ENCODE results near the gene AHCTF1. TPM values are rescaled to one million over a fixed set of nuclear protein-coding genes. Genes with fewer than 3 reads are reported as not detected.

AHCTF1 gene
- 31.3 and 37.5 TPM in 2 replicates for total RNA-seq (2014; rRNA removed; shearing (Covaris generic))

GRCh38 chr1:246931549-246932365 lies at the start of gene AHCTF1:
TSS of gene AHCTF1 (minus strand) at chr1:246931948. CDS start at chr1:246918370, 13,578 bp downstream.
- Histone ChIP-seq H3K27ac (peak within 1 kb of the TSS; percentile 67), H3K27me3 (replicated peaks) (no peaks in the 10 kb centered on the region), H3K36me3 (peaks cover 33% of the 10 kb centered on the region), H3K9me3 (replicated peaks) (no peaks in the 10 kb centered on the region), H3K4me1 (replicated peaks) (peaks cover 11% of the 10 kb centered on the region), H3K4me3 (peak within 1 kb of the TSS; percentile 93)
- peak; percentile 97 to 99 for DNase-seq (ENCODE audit: low read depth in 1 of 2, low spot score in 2 of 2)

GRCh38 chr1:246978785-246979184 lies 47.0 kb upstream of the AHCTF1 start:
- no peaks in the 10 kb centered on the region for H3K36me3 ChIP-seq
- no peaks in the 10 kb centered on the region for H3K27me3 ChIP-seq (replicated peaks)
- DNase-seq (ENCODE audit: low read depth in 1 of 2, low spot score in 2 of 2), result no peak
- no peak overlapping the region for H3K27ac ChIP-seq
- peaks cover 9% of the 10 kb centered on the region for H3K9me3 ChIP-seq (replicated peaks)
- no peaks in the 10 kb centered on the region for H3K4me1 ChIP-seq (replicated peaks)
- no peak overlapping the region for H3K4me3 ChIP-seq

- H3K4me1 ChIP-seq (replicated peaks), result no peaks in the 10 kb centered on the region
- no peak overlapping the region for H3K4me3 ChIP-seq
- no peaks in the 10 kb centered on the region for H3K36me3 ChIP-seq
- peaks cover 9% of the 10 kb centered on the region for H3K9me3 ChIP-seq (replicated peaks)
- no peak overlapping the region for H3K27ac ChIP-seq
- H3K27me3 ChIP-seq (replicated peaks), result no peaks in the 10 kb centered on the region
- DNase-seq (ENCODE audit: low read depth in 1 of 2, low spot score in 2 of 2), result no peak
These were observed 46.5 kb upstream of the AHCTF1 start for GRCh38 chr1:246978281-246978680.

- Histone ChIP-seq H3K4me3 (no peak overlapping the region), H3K27ac (no peak overlapping the region), H3K9me3 (replicated peaks) (peaks cover 4% of the 10 kb centered on the region; the same call in 1 of the 2 replicates), H3K4me1 (replicated peaks) (no peaks in the 10 kb centered on the region), H3K27me3 (replicated peaks) (no peaks in the 10 kb centered on the region), H3K36me3 (no peaks in the 10 kb centered on the region)
- no peak for DNase-seq (ENCODE audit: low read depth in 1 of 2, low spot score in 2 of 2)
These were observed 40.2 kb upstream of the AHCTF1 start for GRCh38 chr1:246971969-246972368.

- Histone ChIP-seq H3K36me3 (no peaks in the 10 kb centered on the region), H3K27ac (no peak overlapping the region), H3K4me3 (no peak overlapping the region), H3K27me3 (replicated peaks) (no peaks in the 10 kb centered on the region), H3K9me3 (replicated peaks) (peaks cover 3% of the 10 kb centered on the region), H3K4me1 (replicated peaks) (no peaks in the 10 kb centered on the region)
- peak in 1 of 2 experiments; percentile 57 for DNase-seq (ENCODE audit: low read depth in 1 of 2, low spot score in 2 of 2)
These were observed 39.5 kb upstream of the AHCTF1 start for GRCh38 chr1:246971090-246971721.

- H3K27me3 ChIP-seq (replicated peaks), result no peaks in the 10 kb centered on the region
- H3K27ac ChIP-seq, result no peak overlapping the region
- DNase-seq (ENCODE audit: low read depth in 1 of 2, low spot score in 2 of 2), result no peak
- no peaks in the 10 kb centered on the region; the same call in none of the 2 replicates for H3K9me3 ChIP-seq (replicated peaks)
- no peaks in the 10 kb centered on the region for H3K36me3 ChIP-seq
- no peaks in the 10 kb centered on the region for H3K4me1 ChIP-seq (replicated peaks)
- no peak overlapping the region for H3K4me3 ChIP-seq
These were observed 37.9 kb upstream of the AHCTF1 start for GRCh38 chr1:246969621-246970020.

GRCh38 chr1:246966502-246966901 lies 34.8 kb upstream of the AHCTF1 start:
- Histone ChIP-seq H3K4me3 (no peak overlapping the region), H3K9me3 (replicated peaks) (no peaks in the 10 kb centered on the region; the same call in none of the 2 replicates), H3K27ac (no peak overlapping the region), H3K36me3 (no peaks in the 10 kb centered on the region), H3K27me3 (replicated peaks) (no peaks in the 10 kb centered on the region), H3K4me1 (replicated peaks) (no peaks in the 10 kb centered on the region)
- no peak for DNase-seq (ENCODE audit: low read depth in 1 of 2, low spot score in 2 of 2)

- Histone ChIP-seq H3K27me3 (replicated peaks) (no peaks in the 10 kb centered on the region), H3K27ac (no peak overlapping the region), H3K4me3 (no peak overlapping the region), H3K36me3 (no peaks in the 10 kb centered on the region), H3K4me1 (replicated peaks) (no peaks in the 10 kb centered on the region), H3K9me3 (replicated peaks) (no peaks in the 10 kb centered on the region)
- DNase-seq (ENCODE audit: low read depth in 1 of 2, low spot score in 2 of 2), result no peak
These were observed 28.4 kb upstream of the AHCTF1 start for GRCh38 chr1:246959944-246960693.

GRCh38 chr1:246954126-246954525 lies 22.4 kb upstream of the AHCTF1 start:
- H3K4me3 ChIP-seq, result no peak overlapping the region
- H3K27me3 ChIP-seq (replicated peaks), result no peaks in the 10 kb centered on the region
- no peaks in the 10 kb centered on the region for H3K9me3 ChIP-seq (replicated peaks)
- no peak for DNase-seq (ENCODE audit: low read depth in 1 of 2, low spot score in 2 of 2)
- H3K4me1 ChIP-seq (replicated peaks), result no peaks in the 10 kb centered on the region
- H3K36me3 ChIP-seq, result no peaks in the 10 kb centered on the region
- no peak overlapping the region for H3K27ac ChIP-seq

GRCh38 chr1:246951413-246951812 lies 19.7 kb upstream of the AHCTF1 start:
- H3K9me3 ChIP-seq (replicated peaks), result no peaks in the 10 kb centered on the region

GRCh38 chr1:246949956-246950355 lies 18.2 kb upstream of the AHCTF1 start:
- no peaks in the 10 kb centered on the region for H3K27me3 ChIP-seq (replicated peaks)
- H3K4me3 ChIP-seq, result no peak overlapping the region
- H3K9me3 ChIP-seq (replicated peaks), result no peaks in the 10 kb centered on the region
- H3K27ac ChIP-seq, result no peak overlapping the region
- no peaks in the 10 kb centered on the region for H3K4me1 ChIP-seq (replicated peaks)
- H3K36me3 ChIP-seq, result no peaks in the 10 kb centered on the region
- no peak for DNase-seq (ENCODE audit: low read depth in 1 of 2, low spot score in 2 of 2)

More at GRCh38 chr1:246951413-246951812, 19.7 kb upstream of the AHCTF1 start:
- DNase-seq (ENCODE audit: low read depth in 1 of 2, low spot score in 2 of 2), result no peak
- Histone ChIP-seq H3K36me3 (no peaks in the 10 kb centered on the region), H3K4me3 (no peak overlapping the region), H3K27ac (no peak overlapping the region), H3K27me3 (replicated peaks) (no peaks in the 10 kb centered on the region), H3K4me1 (replicated peaks) (no peaks in the 10 kb centered on the region)

- Histone ChIP-seq H3K4me3 (no peak overlapping the region), H3K4me1 (replicated peaks) (no peaks in the 10 kb centered on the region), H3K27ac (no peak overlapping the region), H3K27me3 (replicated peaks) (no peaks in the 10 kb centered on the region), H3K9me3 (replicated peaks) (no peaks in the 10 kb centered on the region), H3K36me3 (no peaks in the 10 kb centered on the region)
- DNase-seq (ENCODE audit: low read depth in 1 of 2, low spot score in 2 of 2), result no peak
These were observed 15.5 kb upstream of the AHCTF1 start for GRCh38 chr1:246947255-246947654.

GRCh38 chr1:246946366-246946765 lies 14.6 kb upstream of the AHCTF1 start:
- no peaks in the 10 kb centered on the region for H3K4me1 ChIP-seq (replicated peaks)
- no peak for DNase-seq (ENCODE audit: low read depth in 1 of 2, low spot score in 2 of 2)
- no peaks in the 10 kb centered on the region for H3K36me3 ChIP-seq
- no peak overlapping the region for H3K4me3 ChIP-seq
- H3K9me3 ChIP-seq (replicated peaks), result no peaks in the 10 kb centered on the region
- no peak overlapping the region for H3K27ac ChIP-seq
- H3K27me3 ChIP-seq (replicated peaks), result no peaks in the 10 kb centered on the region

- Histone ChIP-seq H3K36me3 (peaks cover 13% of the 10 kb centered on the region), H3K9me3 (replicated peaks) (no peaks in the 10 kb centered on the region), H3K4me3 (no peak overlapping the region), H3K4me1 (replicated peaks) (peaks cover 7% of the 10 kb centered on the region), H3K27ac (no peak overlapping the region), H3K27me3 (replicated peaks) (no peaks in the 10 kb centered on the region)
- no peak for DNase-seq (ENCODE audit: low read depth in 1 of 2, low spot score in 2 of 2)
These were observed 3.0 kb upstream of the AHCTF1 start for GRCh38 chr1:246934765-246935164.
